ENCODE data around the gene TLCD1. TPM values are rescaled to one million over a fixed set of nuclear protein-coding genes. Genes with fewer than 3 reads are reported as not detected.

TLCD1 gene
- total and polyA plus RNA-seq, 2 of the 8 experiments (the other 6 are each of a cell fraction or from before 2014, with no cell fraction given), result 40.7 to 128 TPM

DNA sequence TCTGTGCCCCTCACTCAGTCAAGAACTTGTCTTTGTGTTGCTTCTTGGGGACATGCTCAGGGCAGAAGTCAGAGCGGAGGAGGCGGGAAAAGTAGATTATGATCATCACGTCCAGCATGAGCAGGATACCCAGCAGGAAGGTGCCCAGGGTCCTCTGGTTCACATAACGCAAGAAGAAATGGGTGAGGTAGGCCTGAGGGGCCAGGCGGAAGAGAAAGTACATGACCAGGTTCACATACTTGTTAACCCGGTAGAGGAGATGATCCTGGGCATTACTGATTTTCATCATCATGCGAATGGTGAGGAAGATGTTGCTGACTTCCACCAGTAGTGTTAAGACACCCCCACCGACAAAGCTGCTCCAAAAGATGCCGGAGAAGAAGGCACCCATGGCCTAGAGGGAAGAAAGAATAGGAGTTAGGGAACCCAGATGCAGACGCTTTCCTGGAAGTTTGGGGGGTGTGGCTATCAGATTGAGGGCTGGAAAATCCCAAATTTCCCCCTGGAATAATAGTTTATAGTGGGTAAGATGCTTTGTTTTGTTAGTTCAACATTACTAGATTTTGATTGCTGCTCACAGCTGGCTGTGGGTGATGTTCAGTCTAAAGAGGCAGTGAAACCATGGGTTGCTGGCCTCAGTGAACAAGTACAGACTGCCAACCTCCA lies 1.4 kb downstream of the TLCD1 start:
- TF ChIP-seq POLR2A (IDR thresholded peaks at IDR 0.05; ENCODE audit: control extremely low read depth in 1 of 2, low read depth in 2 of 2, low read length in 2 of 2) (peak; percentile 50 to 84; a peak in 2 of 3 replicates), TAF7 (optimal IDR thresholded peaks at IDR 0.05; ENCODE audit: borderline replicate concordance, low read depth, low read length) (peak; percentile 39), POLR2AphosphoS5 (IDR thresholded peaks at IDR 0.05; ENCODE audit: low read depth, low read length) (peak; percentile 38; the same call in 1 of the 2 replicates), PHF8 (conservative IDR thresholded peaks at IDR 0.05; ENCODE audit: low read depth, low read length) (no peak)
- TF ChIP-seq, protein P1, sequence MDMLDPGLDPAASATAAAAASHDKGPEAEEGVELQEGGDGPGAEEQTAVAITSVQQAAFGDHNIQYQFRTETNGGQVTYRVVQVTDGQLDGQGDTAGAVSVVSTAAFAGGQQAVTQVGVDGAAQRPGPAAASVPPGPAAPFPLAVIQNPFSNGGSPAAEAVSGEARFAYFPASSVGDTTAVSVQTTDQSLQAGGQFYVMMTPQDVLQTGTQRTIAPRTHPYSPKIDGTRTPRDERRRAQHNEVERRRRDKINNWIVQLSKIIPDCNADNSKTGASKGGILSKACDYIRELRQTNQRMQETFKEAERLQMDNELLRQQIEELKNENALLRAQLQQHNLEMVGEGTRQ (IDR thresholded peaks at IDR 0.05; ENCODE audit: low read length), result peak; percentile 2; the same call in 1 of the 2 replicates
- Histone ChIP-seq H2AFZ (ENCODE audit: low read length) (no peak overlapping the region), H3K9ac (replicated peaks in 1 of 4; ENCODE audit: extremely low read depth in 1 of 4, low read depth in 3 of 4, low read length in 3 of 4) (peak overlapping the region in 2 of 4 experiments; percentile 79 to 88; a peak in 4 of 7 replicates), H3K4me3 (ENCODE audit: extremely low read depth in 1 of 4, insufficient read depth in 2 of 4, low read depth in 3 of 4, low read length in 4 of 4) (peak overlapping the region; percentile 57 to 81 (median 72)), H4K8ac (ENCODE audit: extremely low read depth, insufficient read depth, low read length) (no peak overlapping the region), H4K5ac (ENCODE audit: insufficient read length, low read depth, low read length) (no peak overlapping the region), H3K27me3 (replicated peaks in 1 of 4; ENCODE audit: control insufficient read depth in 3 of 4, extremely low read depth in 1 of 4, insufficient read depth in 3 of 4, low read length in 3 of 4) (no peaks in the 10 kb centered on the region), H3K4ac (replicated peaks; ENCODE audit: insufficient read length, low read depth, low read length) (no peak overlapping the region), H4K20me1 (replicated peaks in 1 of 2; ENCODE audit: control insufficient read depth in 1 of 2, insufficient read depth in 2 of 2, low read length in 2 of 2) (peaks cover 6 to 19% of the 10 kb centered on the region in 2 experiments), H2BK120ac (replicated peaks; ENCODE audit: low read depth, low read length) (no peak overlapping the region), H3K14ac (ENCODE audit: insufficient read length) (no peak overlapping the region), H3K23ac (ENCODE audit: insufficient read length) (no peak overlapping the region), H3K56ac (replicated peaks; ENCODE audit: insufficient read length, low read depth, low read length) (no peak overlapping the region), H3K4me2 (ENCODE audit: insufficient read depth in 1 of 2, low read depth in 2 of 2, low read length in 2 of 2) (peak overlapping the region; percentile 85 to 95), H3K79me1 (ENCODE audit: low read depth, low read length) (no peaks in the 10 kb centered on the region; the same call in 1 of the 2 replicates), H2BK20ac (ENCODE audit: low read length) (no peak overlapping the region), H3K9me3 (ENCODE audit: insufficient read depth in 2 of 2, low read depth in 1 of 2, low read length in 1 of 2) (no peaks in the 10 kb centered on the region), H3K4me1 (replicated peaks in 1 of 4; ENCODE audit: control insufficient read depth in 3 of 4, insufficient read depth in 4 of 4, low read length in 3 of 4) (peaks cover 0 to 15% (median 6%) of the 10 kb centered on the region in 4 experiments; a peak in 6 of 7 replicates), H2BK12ac (ENCODE audit: low read depth, low read length) (no peak overlapping the region), H2BK15ac (ENCODE audit: low read length) (no peak overlapping the region), H3K18ac (ENCODE audit: extremely low read depth, low read length) (no peak overlapping the region), H2BK5ac (ENCODE audit: low read depth, low read length) (peak overlapping the region; percentile 67; the same call in 1 of the 2 replicates), H4K91ac (replicated peaks; ENCODE audit: insufficient read length, low read length) (no peak overlapping the region), H3K23me2 (ENCODE audit: low read depth, low read length) (peaks cover 21% of the 10 kb centered on the region), H3K36me3 (ENCODE audit: control insufficient read depth in 2 of 4, insufficient read depth in 4 of 4, low read length in 3 of 4) (peaks cover 19 to 49% (median 36%) of the 10 kb centered on the region in 4 experiments), H2AK5ac (ENCODE audit: low read depth, low read length) (no peak overlapping the region; the same call in 1 of the 2 replicates), H3K79me2 (ENCODE audit: control insufficient read depth in 1 of 2, insufficient read depth in 2 of 2, low read length in 2 of 2) (peaks cover 5 to 37% of the 10 kb centered on the region in 2 experiments; a peak in 3 of 4 replicates), H3K27ac (ENCODE audit: low read depth, low read length) (peak overlapping the region; percentile 89)
- FAIRE-seq (no peak), DNase-seq (ENCODE audit: low read depth in 1 of 2, low spot score in 2 of 2) (no peak)
- WGBS, 2 experiments (ENCODE audit: extremely low coverage in 1 of 2, insufficient coverage in 1 of 2, insufficient read length in 1 of 2, insufficient replicate concordance in 2 of 2, low coverage in 1 of 2, low lambda C conversion rate in 2 of 2, missing lambda C conversion rate in 1 of 2), result 78% methylated on average over 10 of the region's 10 CpGs; no CpG with 5 or more reads in 1 of the 2 experiments
- ChIA-PET POLR2A (ENCODE audit: partially characterized antibody) (interaction anchor here (0.7 to 17.6 kb wide), 35 partner anchors 9 to 407 kb away, joined by 3 to 813 read pairs (median 4); partner anchors contain the start of genes ALDOC, BLTP2, DHRS13 and FAM222B), CTCF (ENCODE audit: partially characterized antibody) (interaction anchor here (0.9 to 16.9 kb wide), 10 partner anchors 8 to 229 kb away, joined by 3 to 316 read pairs (median 4); partner anchors contain the start of genes DHRS13 and TRAF4)
